HG02885 (cell line): Measurements from ENCODE around the gene PPP1R14D.

Source experiments
- ATAC-seq: cut with Tn5 transposase; IDR thresholded peaks from one replicate; pipeline ENCODE4 v1.9.1; 2021; ENCODE audit warnings: mild to moderate bottlenecking; ENCODE audit not compliant: unreplicated experiment, poor library complexity

The PPP1R14D gene

GRCh38 chr15:40787991-40788390, 40.5 kb downstream of the PPP1R14D start:
- no peak for ATAC-seq

GRCh38 chr15:40787344-40787841, 41.1 kb downstream of the PPP1R14D start:
- ATAC-seq, result no peak

- ATAC-seq, result no peak
These were observed 42.7 kb downstream of the PPP1R14D start for GRCh38 chr15:40785814-40786213.

GRCh38 chr15:40785164-40785563, 43.3 kb downstream of the PPP1R14D start:
- no peak for ATAC-seq

GRCh38 chr15:40782609-40783227, 45.8 kb downstream of the PPP1R14D start:
- ATAC-seq, result peak; percentile 66

- ATAC-seq, result no peak
These were observed 51.9 kb downstream of the PPP1R14D start for GRCh38 chr15:40776537-40777141.

- ATAC-seq, result no peak
These were observed 52.6 kb downstream of the PPP1R14D start for GRCh38 chr15:40775740-40776536.

GRCh38 chr15:40775007-40775406, 53.5 kb downstream of the PPP1R14D start:
- ATAC-seq, result no peak

GRCh38 chr15:40773902-40774301, 54.6 kb downstream of the PPP1R14D start:
- no peak for ATAC-seq

GRCh38 chr15:40773496-40773895, 55.0 kb downstream of the PPP1R14D start:
- no peak for ATAC-seq

- ATAC-seq, result no peak
These were observed 56.5 kb downstream of the PPP1R14D start for GRCh38 chr15:40772014-40772413.

GRCh38 chr15:40771242-40771641, 57.3 kb downstream of the PPP1R14D start:
- no peak for ATAC-seq

GRCh38 chr15:40770147-40770721, 58.3 kb downstream of the PPP1R14D start:
- no peak for ATAC-seq

GRCh38 chr15:40769274-40770146, 59.0 kb downstream of the PPP1R14D start, which contains the start of gene C15orf62:
Gene C15orf62, plus strand, starts transcription at chr15:40769980. Its CDS starts 516 bp downstream, at chr15:40770496.
- peak; percentile 39 for ATAC-seq

GRCh38 chr15:40768521-40769273, 59.8 kb downstream of the PPP1R14D start:
- ATAC-seq, result peak; percentile 16

GRCh38 chr15:40767838-40768500, 60.5 kb downstream of the PPP1R14D start:
- ATAC-seq, result no peak

GRCh38 chr15:40766906-40767837, 61.3 kb downstream of the PPP1R14D start:
- no peak for ATAC-seq
